Activated naive CD4-positive, alpha-beta T cell treated with anti-CD3 and anti-CD28 coated beads for 36 hours (primary cell): ENCODE results near the gene SAPCD1. TPM values are rescaled to one million over a fixed set of nuclear protein-coding genes. Genes with fewer than 3 reads are reported as not detected.
"Not testable (repeated sequence)": the region's sequence is repeated elsewhere in the genome, so short reads cannot be mapped to it uniquely, and the experiment has no call there.

Experiments
- CTCF ChIA-PET: fragments of 350-600 bp; sonication (Branson Sonifier 250); formaldehyde crosslinking; loops from one replicate; lab custom pipeline; 2021; ENCODE audit warnings: antibody characterized with exemption; lab: Charles Lee
- DNase-seq: peaks from one replicate; pipeline ENCODE4 v3.0.0-alpha.2; 2020
- H3K27ac Mint-ChIP-seq: one replicate; pipeline ENCODE4 v1.8.0; 2021; ENCODE audit warnings: mild to moderate bottlenecking, mixed read lengths
- H3K27me3 Mint-ChIP-seq: one replicate; pipeline ENCODE4 v1.8.0; 2021; ENCODE audit warnings: low read depth, mixed read lengths
- H3K36me3 Mint-ChIP-seq: one replicate; pipeline ENCODE4 v1.8.0; 2021; ENCODE audit warnings: low read depth, mixed read lengths
- H3K4me1 Mint-ChIP-seq: one replicate; pipeline ENCODE4 v1.8.0; 2021; ENCODE audit warnings: low read depth, mixed read lengths
- H3K4me3 Mint-ChIP-seq: one replicate; pipeline ENCODE4 v1.8.0; 2021; ENCODE audit warnings: mild to moderate bottlenecking, moderate library complexity, mixed read lengths
- H3K9me3 Mint-ChIP-seq: one replicate; pipeline ENCODE4 v1.8.0; 2021; ENCODE audit warnings: mixed read lengths
- intact Hi-C: fragments of 100-400 bp; cut with micrococcal nuclease; formaldehyde crosslinking; loops from one replicate; pipeline ENCODE4 v1.15.1; 2023
- total RNA-seq, 2 experiments: library from RNA; stranded (reverse); gene quantifications; one replicate each; pipeline ENCODE4 v1.2.3, GENCODE V29; 2021

The SAPCD1 gene
- total RNA-seq, 2 experiments from 2014 or later: 9.8 to 10.5 TPM

- H3K9me3 Mint-ChIP-seq, H3K27me3 Mint-ChIP-seq, DNase-seq, H3K4me3 Mint-ChIP-seq, intact Hi-C loops, H3K27ac Mint-ChIP-seq: not testable (repeated sequence)
- H3K36me3 Mint-ChIP-seq: peaks cover 20% of the 10 kb centered on the region
- CTCF ChIA-PET: interaction anchor here (0.7 to 2.7 kb wide), 3 partner anchors 19 to 403 kb away, joined by 3 to 8 read pairs (median 3); no protein-coding TSS in a partner anchor
- peaks cover 35% of the 10 kb centered on the region for H3K4me1 Mint-ChIP-seq
Measured at GRCh38 chr6:31801031-31801927, 38.8 kb downstream of the SAPCD1 start.

GRCh38 chr6:31805939-31806469 is 43.5 kb downstream of the SAPCD1 start:
- no peak for DNase-seq
- Mint-ChIP-seq H3K36me3 (peaks cover 13% of the 10 kb centered on the region), H3K4me3 (peak overlapping the region; percentile 94), H3K9me3 (no peaks in the 10 kb centered on the region), H3K27me3 (no peaks in the 10 kb centered on the region), H3K27ac (peak overlapping the region; percentile 86), H3K4me1 (peaks cover 24% of the 10 kb centered on the region)
- intact Hi-C loops: loop anchor here (1.0 kb wide), 1 partner anchor 11 kb away; the partner anchor contains the start of gene VARS1
- CTCF ChIA-PET: interaction anchor here (0.8 to 3.6 kb wide), 8 partner anchors 10 to 146 kb away, joined by 3 to 15 read pairs (median 4); no protein-coding TSS in a partner anchor

- Mint-ChIP-seq H3K4me1 (peaks cover 22% of the 10 kb centered on the region), H3K9me3 (no peaks in the 10 kb centered on the region), H3K27ac (peak within 1 kb of the TSS; percentile 86), H3K27me3 (no peaks in the 10 kb centered on the region), H3K4me3 (peak within 1 kb of the TSS; percentile 94), H3K36me3 (peaks cover 9% of the 10 kb centered on the region)
- peak; percentile 98 for DNase-seq
- intact Hi-C loops: loop anchor here (1.0 kb wide), 2 partner anchors 11 to 21 kb away; partner anchors contain the start of genes HSPA1B and VARS1
- CTCF ChIA-PET: interaction anchor here (0.5 to 3.6 kb wide), 14 partner anchors 9 to 208 kb away, joined by 3 to 15 read pairs (median 4); partner anchors contain the start of genes HSPA1A, HSPA1B and HSPA1L
Measured at GRCh38 chr6:31806470-31807272, 44.2 kb downstream of the SAPCD1 start, which contains the start of gene LSM2. Gene LSM2 (minus strand): TSS chr6:31806966. CDS start chr6:31806757, 209 bp downstream.

- DNase-seq, intact Hi-C loops, H3K36me3 Mint-ChIP-seq, H3K27ac Mint-ChIP-seq, H3K9me3 Mint-ChIP-seq, H3K27me3 Mint-ChIP-seq, H3K4me3 Mint-ChIP-seq: not testable (repeated sequence)
- CTCF ChIA-PET: interaction anchor here (0.6 kb wide), 1 partner anchor 283 kb away, joined by 3 read pairs; no protein-coding TSS in a partner anchor
- H3K4me1 Mint-ChIP-seq: peaks cover 37% of the 10 kb centered on the region
Measured at GRCh38 chr6:31808599-31808998, 46.1 kb downstream of the SAPCD1 start.

GRCh38 chr6:31811645-31812044 is 49.2 kb downstream of the SAPCD1 start:
- H3K27ac Mint-ChIP-seq: peak overlapping the region; percentile 35
- CTCF ChIA-PET: interaction anchor here (0.6 to 0.7 kb wide), 4 partner anchors 13 to 261 kb away, joined by 3 to 6 read pairs (median 3); no protein-coding TSS in a partner anchor
- H3K27me3 Mint-ChIP-seq: no peaks in the 10 kb centered on the region
- no peaks in the 10 kb centered on the region for H3K9me3 Mint-ChIP-seq
- intact Hi-C loops: loop anchor here (2.0 kb wide), 3 partner anchors 15 to 147 kb away; partner anchors contain the start of genes GPANK1 and HSPA1B
- no peak overlapping the region for H3K4me3 Mint-ChIP-seq
- no peaks in the 10 kb centered on the region for H3K36me3 Mint-ChIP-seq
- no peak for DNase-seq
- H3K4me1 Mint-ChIP-seq: peaks cover 37% of the 10 kb centered on the region

GRCh38 chr6:31813465-31813849 is 51.0 kb downstream of the SAPCD1 start:
- H3K4me1 Mint-ChIP-seq: peaks cover 46% of the 10 kb centered on the region
- intact Hi-C loops: loop anchor here (2.0 kb wide), 3 partner anchors 13 to 149 kb away; partner anchors contain the start of genes GPANK1 and HSPA1B

More at GRCh38 chr6:31813465-31813849, 51.0 kb downstream of the SAPCD1 start:
- no peaks in the 10 kb centered on the region for H3K36me3 Mint-ChIP-seq
- peak overlapping the region; percentile 96 for H3K27ac Mint-ChIP-seq
- H3K9me3 Mint-ChIP-seq: no peaks in the 10 kb centered on the region
- H3K27me3 Mint-ChIP-seq: no peaks in the 10 kb centered on the region
- no peak for DNase-seq
- peak overlapping the region; percentile 67 for H3K4me3 Mint-ChIP-seq
- CTCF ChIA-PET: interaction anchor here (1.0 to 1.7 kb wide), 5 partner anchors 15 to 76 kb away, joined by 3 to 6 read pairs (median 4); no protein-coding TSS in a partner anchor

Other genes with a start within 250 kb of the SAPCD1 start
- not detected for gene MCCD1, start 233.7 kb upstream of the SAPCD1 start, total RNA-seq
- gene DDX39B, start 220.7 kb upstream of the SAPCD1 start, total RNA-seq: 100 to 1,000 TPM; 600 to 624 TPM
- gene ATP6V1G2, start 216.0 kb upstream of the SAPCD1 start, total RNA-seq: 1 to 10 TPM; 1.2 to 1.4 TPM
- 10 to 100 TPM; 20.4 to 20.6 TPM for gene NFKBIL1, start 215.0 kb upstream of the SAPCD1 start, total RNA-seq
- 100 to 1,000 TPM; 165 to 173 TPM for gene LTA, start 190.4 kb upstream of the SAPCD1 start, total RNA-seq
- gene TNF, start 187.1 kb upstream of the SAPCD1 start, total RNA-seq: 10 to 100 TPM; 31.6 to 33.2 TPM
- gene LTB, start 180.2 kb upstream of the SAPCD1 start, total RNA-seq: 10 to 100 TPM; 50.5 to 52.3 TPM
- 10 to 100 TPM; 11.5 to 12.5 TPM for gene LST1, start 176.4 kb upstream of the SAPCD1 start, total RNA-seq
- gene NCR3, start 169.7 kb upstream of the SAPCD1 start, total RNA-seq: 1 to 10 TPM; 2.8 TPM
- gene AIF1, start 147.4 kb upstream of the SAPCD1 start, total RNA-seq: 100 to 1,000 TPM; 120 to 129 TPM
- 100 to 1,000 TPM; 283 to 304 TPM for gene PRRC2A, start 141.9 kb upstream of the SAPCD1 start, total RNA-seq
- gene BAG6, start 110.0 kb upstream of the SAPCD1 start, total RNA-seq: 100 to 1,000 TPM; 286 to 295 TPM
- 1 to 10 TPM; 2.6 to 3.7 TPM for gene APOM, start 106.8 kb upstream of the SAPCD1 start, total RNA-seq
- gene C6orf47, start 101.9 kb upstream of the SAPCD1 start, total RNA-seq: 1 to 10 TPM; 8.8 to 9.0 TPM
- 10 to 100 TPM; 31.2 to 32.4 TPM for gene GPANK1, start 97.7 kb upstream of the SAPCD1 start, total RNA-seq
- gene CSNK2B, start 96.6 kb upstream of the SAPCD1 start, total RNA-seq: 100 to 1,000 TPM; 215 to 219 TPM
- gene LY6G5B, start 92.7 kb upstream of the SAPCD1 start, total RNA-seq: 1 to 10 TPM; 6.4 to 6.5 TPM
- gene LY6G5C, start 81.6 kb upstream of the SAPCD1 start, total RNA-seq: 1 to 10 TPM in 1 of 2 experiments, under 1 TPM in 1; 0.93 to 1.4 TPM
- 10 to 100 TPM; 19.9 to 22.5 TPM for gene ABHD16A, start 59.3 kb upstream of the SAPCD1 start, total RNA-seq
- not detected for gene LY6G6F, start 55.8 kb upstream of the SAPCD1 start, total RNA-seq
- gene LY6G6D, start 47.3 kb upstream of the SAPCD1 start, total RNA-seq: not detected
- not detected for gene LY6G6C, start 40.9 kb upstream of the SAPCD1 start, total RNA-seq
- under 1 TPM in 1 of 2 experiments, not detected in 1; 0.49 TPM for gene MPIG6B, start 39.3 kb upstream of the SAPCD1 start, total RNA-seq
- 10 to 100 TPM in 1 of 2 experiments, 1 to 10 TPM in 1; 8.5 to 11.3 TPM for gene DDAH2, start 33.4 kb upstream of the SAPCD1 start, total RNA-seq
- 100 to 1,000 TPM; 348 to 353 TPM for gene CLIC1, start 26.1 kb upstream of the SAPCD1 start, total RNA-seq
- gene MSH5, start 22.7 kb upstream of the SAPCD1 start, total RNA-seq: 100 to 1,000 TPM; 101 to 105 TPM
- gene VWA7, start 14.7 kb downstream of the SAPCD1 start, total RNA-seq: under 1 TPM; 0.69 to 0.89 TPM
- gene VARS1, start 33.1 kb downstream of the SAPCD1 start, total RNA-seq: 100 to 1,000 TPM; 157 to 161 TPM
- 100 to 1,000 TPM; 172 to 174 TPM for gene LSM2, start 44.3 kb downstream of the SAPCD1 start, total RNA-seq
- gene HSPA1L, start 52.6 kb downstream of the SAPCD1 start, total RNA-seq: under 1 TPM; 0.86 to 0.95 TPM
- 10 to 100 TPM; 19.8 to 23.1 TPM for gene HSPA1A, start 52.9 kb downstream of the SAPCD1 start, total RNA-seq
- gene HSPA1B, start 65.1 kb downstream of the SAPCD1 start, total RNA-seq: 10 to 100 TPM; 47.8 to 50.1 TPM
- 1 to 10 TPM; 8.4 to 9.2 TPM for gene NEU1, start 100.2 kb downstream of the SAPCD1 start, total RNA-seq
- gene SLC44A4, start 116.3 kb downstream of the SAPCD1 start, total RNA-seq: under 1 TPM in 1 of 2 experiments, not detected in 1; 0.10 TPM
- 10 to 100 TPM; 33.0 to 37.3 TPM for gene EHMT2, start 135.0 kb downstream of the SAPCD1 start, total RNA-seq
- under 1 TPM; 0.57 to 0.69 TPM for gene ZBTB12, start 139.4 kb downstream of the SAPCD1 start, total RNA-seq
- gene C2, start 165.1 kb downstream of the SAPCD1 start, total RNA-seq: 1 to 10 TPM; 1.6 to 2.1 TPM
- gene CFB, start 183.4 kb downstream of the SAPCD1 start, total RNA-seq: 1 to 10 TPM in 1 of 2 experiments, under 1 TPM in 1; 0.74 to 1.7 TPM
- gene NELFE, start 196.3 kb downstream of the SAPCD1 start, total RNA-seq: 10 to 100 TPM; 83.2 to 87.4 TPM
- 100 to 1,000 TPM in 1 of 2 experiments, 10 to 100 TPM in 1; 93.6 to 101 TPM for gene SKIC2, start 196.5 kb downstream of the SAPCD1 start, total RNA-seq
- 10 to 100 TPM; 12.5 to 13.0 TPM for gene DXO, start 209.5 kb downstream of the SAPCD1 start, total RNA-seq
- 1 to 10 TPM; 3.2 to 3.5 TPM for gene C4A, start 219.4 kb downstream of the SAPCD1 start, total RNA-seq